ENCODE results near the gene BSDC1. TPM values are rescaled to one million over a fixed set of nuclear protein-coding genes. Genes with fewer than 3 reads are reported as not detected.

The BSDC1 gene
- total RNA-seq, 1 experiment from 2014 or later = 33.2 TPM

DNA sequence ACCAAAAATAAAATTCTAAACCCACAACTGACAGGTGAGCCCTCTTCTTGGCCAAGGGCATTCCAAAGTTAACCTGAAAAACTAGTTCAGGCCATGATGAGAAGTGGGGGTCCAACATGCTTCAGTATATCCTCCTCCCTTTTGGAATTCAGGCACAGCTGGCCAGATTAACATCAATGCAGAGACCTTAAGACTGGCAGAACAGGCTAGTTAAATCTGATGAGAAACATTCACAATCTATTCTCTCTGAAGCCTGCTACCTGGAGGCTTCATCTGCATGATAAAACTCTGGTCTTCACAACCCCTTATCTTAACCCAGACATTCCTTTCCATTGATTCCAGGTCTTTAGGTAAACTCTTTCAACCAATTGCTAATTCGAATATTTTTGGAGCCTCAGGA is 43.9 kb upstream of the BSDC1 start:
- DNase-seq = no peak
- POLR2A ChIA-PET = no interaction called here
- TF ChIP-seq, protein P1, sequence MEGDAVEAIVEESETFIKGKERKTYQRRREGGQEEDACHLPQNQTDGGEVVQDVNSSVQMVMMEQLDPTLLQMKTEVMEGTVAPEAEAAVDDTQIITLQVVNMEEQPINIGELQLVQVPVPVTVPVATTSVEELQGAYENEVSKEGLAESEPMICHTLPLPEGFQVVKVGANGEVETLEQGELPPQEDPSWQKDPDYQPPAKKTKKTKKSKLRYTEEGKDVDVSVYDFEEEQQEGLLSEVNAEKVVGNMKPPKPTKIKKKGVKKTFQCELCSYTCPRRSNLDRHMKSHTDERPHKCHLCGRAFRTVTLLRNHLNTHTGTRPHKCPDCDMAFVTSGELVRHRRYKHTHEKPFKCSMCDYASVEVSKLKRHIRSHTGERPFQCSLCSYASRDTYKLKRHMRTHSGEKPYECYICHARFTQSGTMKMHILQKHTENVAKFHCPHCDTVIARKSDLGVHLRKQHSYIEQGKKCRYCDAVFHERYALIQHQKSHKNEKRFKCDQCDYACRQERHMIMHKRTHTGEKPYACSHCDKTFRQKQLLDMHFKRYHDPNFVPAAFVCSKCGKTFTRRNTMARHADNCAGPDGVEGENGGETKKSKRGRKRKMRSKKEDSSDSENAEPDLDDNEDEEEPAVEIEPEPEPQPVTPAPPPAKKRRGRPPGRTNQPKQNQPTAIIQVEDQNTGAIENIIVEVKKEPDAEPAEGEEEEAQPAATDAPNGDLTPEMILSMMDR (IDR thresholded peaks at IDR 0.05; ENCODE audit: insufficient read depth in 1 of 2, low read depth in 1 of 2, low read length in 1 of 2, severe bottlenecking in 1 of 2, unreplicated experiment in 1 of 2) = no peak
- Histone ChIP-seq H3K36me3 (ENCODE audit: control insufficient read depth, insufficient read depth, low read length) (no peaks in the 10 kb centered on the region), H3K9me3 (no peaks in the 10 kb centered on the region; the same call in 1 of the 2 replicates), H3K27me3 (replicated peaks; ENCODE audit: control insufficient read depth, insufficient read depth, low read length) (no peaks in the 10 kb centered on the region), H3K4me3 (ENCODE audit: low read depth, low read length) (no peak overlapping the region), H3K4me1 (no peaks in the 10 kb centered on the region)
- H3K4me1 Mint-ChIP-seq (ENCODE audit: low read depth, unreplicated experiment) = peaks cover 7% of the 10 kb centered on the region
- no peak overlapping the region for H3K4me3 Mint-ChIP-seq (ENCODE audit: unreplicated experiment)
- peak overlapping the region; percentile 40 for H3K27ac Mint-ChIP-seq (ENCODE audit: unreplicated experiment)
- no TSS peak for BruUV-seq (replicated peaks)
- H3K27me3 Mint-ChIP-seq (ENCODE audit: insufficient read depth, unreplicated experiment) = no peaks in the 10 kb centered on the region
- CTCF ChIA-PET = no interaction called here
- intact Hi-C loops (cut with micrococcal nuclease; ENCODE audit: unreplicated experiment) = no loop called here
- H3K9me3 Mint-ChIP-seq (ENCODE audit: unreplicated experiment) = no peaks in the 10 kb centered on the region
- H3K36me3 Mint-ChIP-seq (ENCODE audit: insufficient read depth, unreplicated experiment) = no peaks in the 10 kb centered on the region

DNA sequence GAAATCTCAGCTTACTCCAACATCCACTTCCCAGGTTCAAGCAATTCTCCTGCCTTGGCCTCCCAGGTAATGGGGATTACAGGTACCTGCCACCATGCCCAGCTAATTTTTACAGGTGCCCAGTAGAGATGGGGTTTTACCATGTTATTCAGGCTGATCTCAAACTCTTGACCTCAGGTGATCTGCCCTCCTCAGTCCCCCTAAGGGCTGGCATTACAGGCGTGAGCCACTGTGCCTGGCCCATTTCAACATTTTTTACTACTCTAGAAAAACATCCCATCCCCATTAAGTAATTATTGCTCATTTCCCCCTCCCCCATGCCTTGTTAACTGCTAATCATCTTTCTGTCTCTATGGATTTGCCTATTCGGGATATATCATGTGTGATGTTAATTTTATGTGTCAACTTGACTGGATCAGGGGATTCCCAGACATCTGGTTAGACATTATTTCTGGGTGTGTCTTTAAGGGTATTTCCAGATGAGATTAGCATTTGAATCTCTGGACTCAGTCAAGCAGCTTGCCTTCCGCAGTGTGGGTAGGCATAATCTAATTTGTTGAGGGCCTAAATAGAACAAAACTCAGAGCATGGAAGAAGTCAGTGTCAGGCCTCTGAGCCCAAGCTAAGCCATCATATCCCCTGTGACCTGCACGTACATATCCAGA is 37.6 kb upstream of the BSDC1 start:
- TF ChIP-seq, protein P1 (IDR thresholded peaks at IDR 0.05; ENCODE audit: insufficient read depth in 1 of 2, low read depth in 1 of 2, low read length in 1 of 2, severe bottlenecking in 1 of 2, unreplicated experiment in 1 of 2) = no peak
- Histone ChIP-seq H3K4me3 (ENCODE audit: low read depth, low read length) (no peak overlapping the region), H3K9me3 (no peaks in the 10 kb centered on the region), H3K4me1 (no peaks in the 10 kb centered on the region), H3K36me3 (ENCODE audit: control insufficient read depth, insufficient read depth, low read length) (no peaks in the 10 kb centered on the region), H3K27me3 (replicated peaks; ENCODE audit: control insufficient read depth, insufficient read depth, low read length) (no peaks in the 10 kb centered on the region)
- POLR2A ChIA-PET = no interaction called here
- intact Hi-C loops (cut with micrococcal nuclease; ENCODE audit: unreplicated experiment) = no loop called here
- BruUV-seq (replicated peaks) = no TSS peak
- Mint-ChIP-seq H3K36me3 (ENCODE audit: insufficient read depth, unreplicated experiment) (no peaks in the 10 kb centered on the region), H3K27me3 (ENCODE audit: insufficient read depth, unreplicated experiment) (peaks cover 5% of the 10 kb centered on the region), H3K4me1 (ENCODE audit: low read depth, unreplicated experiment) (peaks cover 7% of the 10 kb centered on the region), H3K27ac (ENCODE audit: unreplicated experiment) (no peak overlapping the region), H3K9me3 (ENCODE audit: unreplicated experiment) (no peaks in the 10 kb centered on the region), H3K4me3 (ENCODE audit: unreplicated experiment) (no peak overlapping the region)
- CTCF ChIA-PET = no interaction called here
- no peak for DNase-seq

DNA sequence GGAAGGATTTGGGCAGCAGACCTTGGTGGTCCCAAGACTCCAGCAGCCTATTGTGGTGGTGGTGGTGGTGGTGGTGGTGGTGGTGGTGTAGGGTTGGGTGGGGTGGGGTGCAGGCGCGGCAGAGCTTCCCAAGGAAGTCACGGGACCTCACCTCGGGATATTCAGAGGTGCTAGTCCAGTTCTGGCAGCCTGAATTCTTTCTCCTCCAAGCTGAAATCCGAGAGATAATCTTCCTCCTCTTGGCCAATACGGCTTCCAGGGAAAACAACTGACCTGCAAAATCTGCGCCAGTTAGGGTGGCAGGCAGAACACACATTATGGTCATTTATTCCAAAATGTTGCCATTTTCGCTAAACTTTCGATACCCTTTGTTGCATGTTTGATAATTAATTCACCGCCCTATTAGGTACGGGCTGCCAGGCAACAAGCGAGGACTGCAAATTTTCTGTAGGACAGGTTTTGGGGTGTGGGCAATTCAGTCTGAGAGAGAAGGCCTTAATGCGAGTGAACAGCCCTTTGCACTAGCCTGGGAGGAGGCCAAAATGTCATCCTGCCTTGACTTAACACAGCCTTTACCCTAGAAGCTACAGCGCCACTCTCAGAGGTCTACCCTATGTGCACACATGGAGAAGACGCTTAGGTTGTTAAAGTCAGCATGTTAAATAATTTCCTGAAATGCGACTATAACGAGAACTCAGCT is 33.2 kb upstream of the BSDC1 start:
- Histone ChIP-seq H3K27me3 (replicated peaks; ENCODE audit: control insufficient read depth, insufficient read depth, low read length) (no peaks in the 10 kb centered on the region), H3K4me3 (ENCODE audit: low read depth, low read length) (no peak overlapping the region), H3K4me1 (no peaks in the 10 kb centered on the region), H3K9me3 (no peaks in the 10 kb centered on the region), H3K36me3 (ENCODE audit: control insufficient read depth, insufficient read depth, low read length) (no peaks in the 10 kb centered on the region)
- ChIA-PET POLR2A (no interaction called here), CTCF (no interaction called here)
- Mint-ChIP-seq H3K4me3 (ENCODE audit: unreplicated experiment) (no peak overlapping the region), H3K27me3 (ENCODE audit: insufficient read depth, unreplicated experiment) (peaks cover 5% of the 10 kb centered on the region), H3K9me3 (ENCODE audit: unreplicated experiment) (no peaks in the 10 kb centered on the region), H3K27ac (ENCODE audit: unreplicated experiment) (no peak overlapping the region), H3K36me3 (ENCODE audit: insufficient read depth, unreplicated experiment) (no peaks in the 10 kb centered on the region), H3K4me1 (ENCODE audit: low read depth, unreplicated experiment) (no peaks in the 10 kb centered on the region)
- TF ChIP-seq, protein P1 (IDR thresholded peaks at IDR 0.05; ENCODE audit: insufficient read depth in 1 of 2, low read depth in 1 of 2, low read length in 1 of 2, severe bottlenecking in 1 of 2, unreplicated experiment in 1 of 2) = no peak
- intact Hi-C loops (cut with micrococcal nuclease; ENCODE audit: unreplicated experiment) = no loop called here
- DNase-seq = no peak
- BruUV-seq (replicated peaks) = no TSS peak
